GM21723 (cell line): ENCODE data around the gene UAP1L1.
"Not testable (repeated sequence)": the region's sequence is repeated elsewhere in the genome, so short reads cannot be mapped to it uniquely, and the experiment has no call there.

ENCODE experiments used
- ATAC-seq: cut with Tn5 transposase; IDR thresholded peaks from one replicate; pipeline ENCODE4 v1.9.1; 2021; ENCODE audit warnings: mild to moderate bottlenecking, moderate library complexity; ENCODE audit not compliant: unreplicated experiment

The UAP1L1 gene

DNA sequence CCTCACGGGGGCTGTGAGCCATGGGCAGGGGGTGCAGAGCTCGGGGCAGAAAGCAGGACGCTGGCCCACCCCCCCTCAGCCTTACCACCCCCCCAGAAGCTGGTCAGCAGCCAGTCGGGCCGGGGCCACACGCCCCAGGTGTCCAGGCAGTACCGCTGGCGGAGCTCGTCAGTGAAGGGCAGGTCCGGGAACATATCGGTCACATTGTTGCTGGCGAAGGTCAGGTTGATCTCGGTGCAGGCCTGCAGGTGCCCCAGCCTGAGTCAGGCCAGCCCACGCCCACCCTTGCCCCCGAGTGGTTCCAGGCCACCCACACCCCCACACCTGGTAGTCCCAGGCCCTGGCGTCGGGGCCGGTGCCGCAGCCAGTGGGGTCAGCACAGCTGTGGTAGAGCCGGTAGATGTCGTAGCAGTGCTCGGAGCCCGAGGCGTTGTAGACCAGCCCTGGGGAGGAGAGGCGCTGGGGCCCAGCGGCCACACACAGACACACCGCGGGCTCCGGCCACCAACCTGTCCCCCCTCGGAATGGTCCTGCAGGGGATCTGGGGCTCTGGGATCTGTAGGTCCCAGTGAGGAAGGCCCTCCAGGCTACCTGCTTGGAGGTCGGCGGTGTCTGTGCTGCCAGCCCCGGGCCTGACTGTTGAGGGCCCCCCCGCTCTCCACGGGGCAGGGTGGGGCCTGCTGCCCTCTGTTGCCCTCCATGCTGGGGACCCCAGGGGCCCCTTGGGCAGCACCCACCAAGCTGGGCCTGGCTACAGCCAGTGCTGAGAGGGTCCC is 34.7 kb downstream of the UAP1L1 start:
- ATAC-seq: no peak

DNA sequence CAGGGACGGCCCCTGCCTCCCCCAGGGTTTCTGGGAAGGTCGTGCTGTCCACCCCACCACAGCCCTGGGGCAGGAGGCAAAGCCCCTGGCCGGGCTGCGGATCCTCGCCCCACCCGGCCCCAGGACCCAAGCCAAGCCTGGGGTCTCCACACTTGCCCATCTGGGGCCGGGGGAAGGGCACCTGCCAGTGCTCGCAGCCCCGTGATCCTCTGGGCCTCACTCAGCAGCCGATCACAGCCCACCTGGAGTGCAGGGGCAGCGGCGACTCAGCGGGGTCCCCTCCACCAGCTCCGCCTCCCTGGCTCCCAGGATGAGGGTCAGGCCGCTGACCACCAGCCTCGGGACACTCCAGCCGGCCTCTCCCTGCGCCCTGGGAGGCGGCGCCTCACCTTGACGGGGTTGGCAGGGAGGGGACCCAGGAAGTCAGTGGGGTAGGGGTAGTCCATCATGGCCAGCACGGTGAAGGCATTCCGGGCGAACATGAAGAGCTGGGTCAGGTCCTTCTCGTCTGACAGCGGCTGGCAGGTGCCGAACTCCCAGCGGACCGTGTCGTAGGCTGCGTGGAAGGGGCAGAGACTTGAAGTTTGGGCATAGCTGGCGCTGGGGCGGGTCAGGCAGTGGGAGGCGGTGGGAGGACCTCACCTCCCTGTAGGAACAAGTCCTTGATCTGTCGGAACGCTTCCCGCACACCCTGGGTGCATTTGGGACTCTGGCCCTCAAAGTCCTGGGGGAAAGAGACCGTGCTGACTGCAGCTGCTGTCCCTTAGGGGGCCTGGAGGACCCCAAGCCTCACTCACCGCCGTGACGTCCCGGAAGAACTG is 35.5 kb downstream of the UAP1L1 start:
- ATAC-seq: no peak

DNA sequence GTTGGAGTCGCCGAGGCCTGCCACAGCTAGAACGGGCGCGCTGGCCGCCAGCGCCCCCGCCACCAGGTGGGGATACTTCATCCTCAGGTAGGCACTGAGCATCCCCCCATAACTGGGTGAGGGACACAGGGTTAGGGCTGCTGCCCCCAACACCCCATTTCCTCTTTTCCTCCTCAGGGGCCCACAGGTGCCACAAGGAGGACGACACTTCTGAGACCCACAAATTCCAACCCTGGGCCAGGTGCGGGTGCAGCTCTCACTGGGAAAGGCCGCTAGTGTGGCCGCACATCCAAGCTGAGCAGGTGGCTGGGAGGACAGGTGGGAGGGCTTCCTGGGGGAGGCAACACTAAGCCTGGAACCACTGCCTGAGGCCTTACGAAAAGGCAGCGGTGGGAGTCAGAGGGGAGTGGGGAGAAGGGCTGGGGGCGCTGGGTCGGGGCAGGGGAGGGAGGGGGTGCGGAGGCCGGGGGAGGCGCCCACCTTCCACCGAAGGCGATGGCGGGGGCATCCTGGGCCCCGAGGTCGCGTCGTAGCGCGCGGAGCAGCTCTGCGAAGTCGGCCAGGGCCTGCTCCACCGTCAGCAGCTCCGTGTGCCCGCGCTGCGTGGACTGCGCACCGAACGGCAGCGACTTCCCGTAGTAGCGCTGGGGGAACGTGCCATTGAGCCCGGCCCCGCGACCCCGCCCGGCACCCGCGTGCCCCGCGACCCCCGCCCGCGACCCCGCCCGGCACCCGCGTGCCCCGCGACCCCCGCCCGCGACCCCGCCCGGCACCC is 36.3 kb downstream of the UAP1L1 start:
- ATAC-seq: no peak

DNA sequence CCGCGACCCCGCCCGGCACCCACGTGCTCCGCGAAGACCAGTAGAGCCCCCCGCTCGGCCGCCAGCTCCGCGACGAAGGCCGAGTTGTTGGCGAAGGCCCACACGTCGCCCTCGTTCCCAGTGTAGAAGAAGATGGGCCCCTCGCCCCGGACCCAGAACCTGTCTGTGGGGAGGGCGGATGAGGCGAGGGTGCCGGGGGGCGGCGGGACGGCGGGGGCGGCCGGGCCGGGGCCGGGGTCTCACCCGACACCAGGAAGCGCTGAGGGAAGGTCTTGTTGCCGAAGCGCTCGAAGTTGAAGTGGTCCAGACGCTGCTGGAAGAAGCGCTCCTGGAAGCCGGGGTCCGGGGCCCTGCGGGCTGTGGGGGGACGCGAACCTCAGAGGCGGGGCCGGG is 36.9 kb downstream of the UAP1L1 start:
- no peak for ATAC-seq

DNA sequence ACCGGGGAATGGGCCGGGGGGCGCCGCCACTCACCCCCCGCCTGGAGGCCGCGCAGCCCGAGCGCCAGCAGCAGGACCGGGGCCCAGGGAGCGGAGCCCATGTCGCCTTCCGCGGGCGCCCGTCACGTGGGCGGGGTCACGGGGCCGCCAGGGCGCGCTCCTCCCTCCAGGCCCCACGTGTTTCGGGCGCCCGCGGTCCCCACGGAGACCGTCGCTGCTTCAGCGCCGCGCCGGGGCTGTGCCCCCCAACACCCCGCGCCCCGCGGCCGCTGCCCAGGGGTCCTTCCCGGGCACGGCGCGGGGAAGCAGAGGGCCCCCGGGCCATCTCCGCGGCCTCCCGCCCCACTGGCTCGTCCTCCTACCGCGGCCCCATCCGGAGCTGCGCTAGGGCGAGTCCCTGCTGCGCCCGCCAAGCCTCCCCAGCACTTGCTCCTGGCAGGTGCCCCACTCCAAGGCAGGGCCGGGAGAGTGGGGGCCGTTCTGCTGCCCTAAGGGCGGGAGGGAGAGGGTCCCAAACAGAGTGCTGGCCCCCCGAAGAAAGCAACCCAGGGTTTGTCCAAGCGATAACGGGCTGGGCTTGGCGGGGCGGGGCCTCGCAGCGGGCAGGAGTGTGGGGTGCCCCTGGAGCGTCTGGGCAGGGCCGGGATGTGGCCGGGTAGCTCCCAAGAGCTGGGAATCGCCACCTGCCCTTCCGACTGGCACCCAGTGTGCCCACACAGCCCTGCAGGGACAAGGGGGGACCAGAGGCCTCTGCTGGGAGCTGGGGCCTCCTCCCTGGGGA is 37.5 kb downstream of the UAP1L1 start, which contains the start of gene DPP7:
Gene DPP7 (minus strand): TSS at position 121 of the 781 bp plus-strand sequence. CDS start 20 bp downstream, at position 101.
- ATAC-seq: peak; percentile 61

DNA sequence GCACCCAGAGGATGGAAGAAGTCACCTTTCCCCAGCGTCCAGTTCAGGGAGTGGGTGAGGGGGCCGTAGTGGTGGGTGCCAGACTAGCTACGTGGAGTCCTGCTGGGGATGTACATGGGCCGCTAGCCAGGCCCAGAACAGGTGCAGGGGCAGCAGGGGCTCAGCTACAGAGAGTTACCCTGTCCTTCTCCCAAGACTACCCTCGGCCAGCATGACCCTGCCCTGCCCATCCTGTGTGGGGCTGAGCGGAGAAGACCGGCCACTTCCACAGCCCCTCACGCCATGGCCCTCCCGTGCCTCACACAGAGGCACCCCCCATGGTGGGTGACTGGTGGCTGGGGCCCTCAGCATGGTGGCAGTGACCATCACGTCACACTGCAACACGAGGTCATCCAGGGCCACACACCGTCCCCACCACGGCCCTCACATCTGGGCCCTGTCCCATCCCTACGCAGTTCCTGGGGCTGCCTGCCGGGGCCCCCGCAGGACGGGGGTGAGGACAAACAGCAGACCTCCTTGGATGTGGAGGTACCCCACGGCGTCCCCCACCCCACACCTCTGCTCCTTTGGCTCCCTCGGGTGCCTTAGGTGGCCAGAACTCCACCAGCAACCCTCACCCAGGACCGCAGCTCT is 38.2 kb downstream of the UAP1L1 start:
- ATAC-seq: no peak

DNA sequence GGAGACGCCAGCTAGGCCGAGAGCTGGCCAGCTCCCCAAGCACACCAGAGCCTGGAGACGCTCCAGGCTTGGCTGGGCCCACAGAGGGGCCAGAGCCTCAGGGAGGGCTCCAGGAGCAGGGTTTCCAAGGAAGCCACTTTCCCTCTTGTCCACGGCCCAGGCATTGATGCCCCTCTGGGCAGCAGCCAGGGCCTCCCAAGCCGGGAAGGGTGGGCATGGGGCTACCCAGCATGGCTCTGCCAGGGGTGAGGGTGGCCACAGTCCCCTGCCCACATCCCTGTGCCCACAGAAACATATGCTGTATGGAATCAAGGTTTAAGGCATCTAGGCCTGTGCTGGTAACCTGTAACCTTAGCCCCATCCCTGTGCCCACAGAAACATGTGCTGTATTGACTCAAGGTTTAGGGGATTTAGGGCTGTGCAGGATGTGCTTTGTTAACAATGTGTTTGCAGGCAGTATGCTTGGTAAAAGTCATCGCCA is 38.8 kb downstream of the UAP1L1 start:
- ATAC-seq: no peak

DNA sequence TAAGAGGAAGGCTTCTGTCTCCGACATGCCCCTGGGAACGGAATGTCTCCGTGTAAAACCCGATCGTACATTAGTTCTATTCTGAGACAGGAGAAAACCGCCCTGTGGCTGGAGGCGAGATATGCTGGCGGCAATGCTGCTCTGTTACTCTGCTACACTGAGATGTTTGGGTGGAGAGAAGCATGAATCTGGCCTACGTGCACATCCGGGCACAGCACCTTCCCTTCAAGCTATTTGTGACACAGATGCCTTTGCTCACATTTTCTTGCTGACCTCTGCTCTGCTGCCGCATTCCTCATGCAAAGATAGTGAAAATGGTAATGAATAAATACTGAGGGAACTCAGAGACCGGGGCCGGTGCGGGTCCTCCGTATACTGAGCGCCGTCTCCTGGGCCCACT is 39.4 kb downstream of the UAP1L1 start:
- no peak for ATAC-seq

DNA sequence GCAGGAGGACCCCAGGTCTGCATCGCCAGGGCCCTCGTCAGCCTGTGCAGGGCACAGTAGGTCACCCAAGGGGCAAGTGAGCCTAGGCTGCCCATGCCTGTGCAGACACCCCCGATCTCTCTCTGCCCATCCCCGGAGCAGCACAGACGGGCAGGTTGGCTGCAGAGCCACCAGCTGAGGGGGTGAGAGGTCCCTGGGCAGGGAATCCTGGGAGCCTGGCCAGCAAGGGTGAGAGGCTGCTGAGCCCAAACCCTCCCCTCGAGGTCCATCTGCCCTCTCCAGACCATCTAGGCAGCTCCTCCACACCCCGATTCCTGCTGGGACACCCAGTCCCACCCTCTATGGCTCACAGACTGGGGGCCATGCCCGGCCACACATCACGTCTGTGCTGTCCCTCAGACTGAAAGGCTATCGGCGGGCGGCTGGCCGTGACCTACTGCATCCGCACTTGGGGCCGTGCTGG is 40.0 kb downstream of the UAP1L1 start:
- ATAC-seq: no peak

DNA sequence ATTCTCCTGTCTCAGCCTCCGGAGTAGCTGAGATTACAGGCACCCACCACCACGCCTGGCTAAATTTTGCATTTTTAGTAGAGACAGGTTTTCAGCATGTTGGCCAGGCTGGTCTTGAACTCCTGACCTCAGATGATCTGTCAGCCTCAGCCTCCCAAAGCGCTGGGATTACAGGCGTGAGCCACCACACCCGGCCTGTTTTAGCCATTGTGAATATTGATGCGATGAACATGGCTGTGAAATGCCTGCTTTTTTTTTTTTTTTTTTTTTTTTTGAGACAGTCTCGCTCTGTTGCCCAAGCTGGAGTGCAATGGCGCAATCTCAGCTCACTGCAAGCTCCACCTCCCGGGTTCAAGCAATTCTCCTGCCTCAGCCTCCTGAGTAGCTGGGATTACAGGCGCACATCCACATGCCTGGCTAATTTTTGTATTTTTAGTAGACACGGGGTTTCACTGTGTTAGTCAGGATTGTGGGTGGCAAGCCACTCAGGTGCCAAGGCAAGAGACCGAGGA is 40.8 kb downstream of the UAP1L1 start:
- not testable (repeated sequence) for ATAC-seq

DNA sequence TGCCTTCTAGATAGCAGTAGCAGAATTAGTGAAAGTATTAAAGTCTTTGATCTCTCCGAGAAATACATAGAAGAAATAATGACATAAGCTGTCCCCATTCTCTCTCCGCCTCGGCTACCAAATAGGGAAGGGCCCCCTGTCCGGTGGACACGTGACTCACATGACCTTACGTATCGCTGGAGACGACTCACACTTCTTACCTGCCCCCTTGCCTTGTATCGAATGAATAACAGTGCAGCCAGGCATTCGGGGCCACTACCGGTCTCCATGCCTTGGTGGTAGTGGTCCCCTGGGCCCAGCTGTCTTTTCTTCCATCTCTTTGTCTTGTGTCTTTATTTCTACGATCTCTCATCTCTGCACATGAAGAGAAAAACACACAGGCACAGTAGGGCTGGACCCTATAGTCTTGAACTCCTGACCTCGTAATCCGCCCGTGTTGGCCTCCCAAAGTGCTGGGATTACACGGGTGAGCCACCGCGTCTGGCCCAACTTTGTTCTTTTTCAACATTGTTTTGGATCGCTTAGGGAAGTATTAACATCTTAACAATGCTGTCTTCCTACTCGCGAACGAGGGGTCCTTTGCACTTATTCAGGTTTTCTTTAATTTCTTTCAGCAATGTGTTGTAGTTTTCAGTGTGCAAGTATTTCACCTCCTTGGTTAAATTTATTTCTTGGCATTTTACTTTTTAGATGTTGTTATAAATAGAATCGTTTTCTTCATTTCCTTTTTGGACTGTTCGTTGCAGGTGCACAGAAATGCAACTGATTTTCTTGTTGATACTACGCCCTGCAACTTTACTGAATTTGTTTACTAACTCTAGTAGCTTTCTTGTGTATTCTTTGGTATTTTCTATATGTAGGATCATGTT is 44.8 kb downstream of the UAP1L1 start:
- not testable (repeated sequence) for ATAC-seq

DNA sequence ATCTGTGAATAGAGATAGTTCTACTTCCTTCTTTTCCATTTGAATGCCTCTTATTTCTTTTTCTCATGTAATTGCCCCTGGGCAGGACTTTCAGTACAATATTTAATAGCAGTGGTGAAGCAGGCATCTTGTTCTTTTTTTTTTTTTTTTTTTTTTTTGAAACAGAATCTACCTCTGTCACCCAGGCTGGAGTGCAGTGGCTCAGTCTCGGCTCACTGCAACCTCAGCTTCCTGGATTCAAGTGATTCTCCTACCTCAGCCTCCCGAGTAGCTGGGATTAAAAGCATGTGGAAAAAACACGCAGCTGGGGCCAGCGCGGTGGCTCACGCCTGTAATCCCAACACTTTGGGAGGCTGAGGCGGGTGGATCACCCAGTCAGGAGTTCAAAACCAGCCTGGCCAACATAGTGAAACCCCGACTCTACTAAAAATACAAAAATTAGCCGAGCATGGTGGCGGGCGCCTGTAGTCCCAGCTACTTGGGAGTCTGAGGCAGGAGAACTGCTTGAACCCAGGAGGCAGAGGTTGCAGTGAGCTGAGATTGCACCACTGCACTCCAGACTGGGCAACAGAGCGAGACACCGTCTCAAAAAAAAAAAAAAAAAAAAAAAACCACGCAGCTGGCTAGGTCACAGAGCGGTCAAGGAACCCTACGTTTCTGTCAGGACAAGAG is 45.6 kb downstream of the UAP1L1 start:
- not testable (repeated sequence) for ATAC-seq

DNA sequence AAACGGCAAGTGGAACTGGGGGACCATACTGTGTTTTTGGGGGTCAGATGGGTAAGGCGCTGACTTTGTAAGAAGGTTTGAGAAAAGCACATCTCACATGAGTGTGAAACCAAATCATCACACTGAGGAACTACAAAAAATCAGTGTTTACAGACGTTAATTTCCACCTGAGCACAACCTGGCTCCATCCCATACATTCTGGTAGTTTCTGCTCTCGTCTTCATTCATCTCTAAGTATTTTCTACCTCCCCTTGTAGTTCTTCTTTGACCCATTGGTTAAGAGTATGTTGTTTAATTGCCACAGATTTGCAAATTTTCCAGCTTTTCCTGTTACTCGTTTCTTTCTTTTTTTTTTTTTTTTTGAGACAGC is 46.1 kb downstream of the UAP1L1 start:
- no peak for ATAC-seq

DNA sequence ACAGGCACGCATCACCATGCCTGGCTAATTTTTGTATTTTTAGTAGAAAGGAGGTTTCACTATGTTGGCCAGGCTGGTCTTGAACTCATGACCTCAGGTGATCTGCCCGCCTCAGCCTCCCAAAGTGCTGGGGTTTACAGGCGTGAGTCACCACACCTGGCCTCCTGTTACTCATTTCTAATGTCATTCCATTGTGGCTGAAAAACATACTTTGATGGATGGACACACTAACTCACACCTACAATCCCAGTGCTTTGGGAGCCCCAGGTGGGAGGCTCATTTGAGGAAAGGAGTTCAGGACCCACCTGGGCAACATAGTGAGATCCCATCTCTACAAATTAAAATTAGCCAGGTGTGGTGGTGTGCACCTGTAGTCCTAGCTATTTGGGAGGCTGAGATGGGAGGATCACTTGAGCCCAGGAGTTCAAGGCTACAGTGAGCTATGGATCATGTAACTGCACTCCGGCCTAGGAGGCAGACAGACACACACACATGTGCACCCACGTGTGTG is 46.7 kb downstream of the UAP1L1 start:
- not testable (repeated sequence) for ATAC-seq

DNA sequence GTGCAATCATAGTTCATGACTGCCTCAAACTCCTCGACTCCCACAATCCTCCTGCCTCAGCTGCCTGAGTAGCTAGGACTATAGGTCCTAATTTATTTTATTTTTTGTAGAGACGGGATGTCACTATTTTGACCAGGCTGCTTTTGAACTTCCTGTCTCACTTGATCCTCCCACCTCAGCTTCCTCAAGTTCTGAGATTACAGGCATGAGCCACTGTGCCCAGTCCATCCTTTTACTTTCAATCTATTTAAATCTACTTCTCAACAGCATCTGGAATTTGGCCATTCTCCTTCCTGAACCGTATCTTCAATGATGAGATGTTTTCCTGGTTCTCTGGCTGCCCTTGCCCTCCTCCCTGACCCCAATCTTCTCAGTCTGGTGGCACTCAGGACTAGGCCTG is 49.5 kb downstream of the UAP1L1 start:
- ATAC-seq: no peak

DNA sequence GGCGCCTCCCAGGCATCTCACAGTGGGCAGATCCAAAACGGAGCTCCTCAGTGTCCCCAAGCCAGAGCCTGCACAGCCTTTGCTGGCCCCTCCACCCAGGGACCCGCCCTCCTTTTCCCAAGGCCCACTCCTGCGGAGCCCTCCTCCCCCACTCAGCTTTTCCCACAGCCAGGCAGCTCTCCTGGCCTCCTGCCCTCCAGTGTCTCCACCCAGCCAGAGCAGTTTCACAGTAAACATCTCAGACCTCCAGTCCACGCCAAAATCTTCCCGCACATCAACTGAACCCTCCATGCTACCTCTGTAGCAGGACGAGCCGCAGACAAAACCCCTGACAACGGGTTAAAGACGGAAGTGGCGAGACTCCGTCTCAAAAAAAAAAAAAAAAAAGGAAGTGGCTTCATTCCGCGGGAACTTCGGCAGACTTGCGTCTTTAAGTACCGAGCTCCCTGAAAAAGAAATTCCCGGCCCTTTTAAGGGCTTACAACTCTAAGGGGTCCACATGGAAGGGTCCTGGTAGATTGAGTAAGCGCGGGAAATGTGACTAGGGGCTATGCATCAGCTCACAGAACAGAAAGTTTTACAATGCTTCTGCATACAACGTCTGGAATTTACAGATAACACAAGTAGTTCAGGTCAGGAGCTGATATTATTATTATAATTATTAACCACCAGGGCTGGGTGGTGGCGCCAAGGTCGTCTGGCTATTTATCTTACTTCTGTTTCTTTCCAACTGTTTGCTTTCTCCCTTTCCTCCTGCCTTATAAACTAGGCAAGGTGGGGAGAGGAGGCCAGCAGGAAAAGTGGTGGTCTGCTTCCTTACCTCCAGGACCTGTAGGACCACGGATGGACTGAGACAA is 50.2 kb downstream of the UAP1L1 start:
- ATAC-seq: no peak
